Transverse colon (tissue), 4 donors: Measurements from ENCODE around the gene UNC13A. TPM values are rescaled to one million over a fixed set of nuclear protein-coding genes. Genes with fewer than 3 reads are reported as not detected.

ENCODE experiments used
- DNase-seq: peaks from one replicate; pipeline ENCODE4 v3.0.0-alpha.2; 2019
- H3K27ac ChIP-seq, 4 donors: fragments of 200-600 bp; sonication (generic); 2 replicates each; pipeline ENCODE4 v1.5.1; 2016 to 2018; ENCODE audit warnings: inconsistent platforms in 4 of 4
- H3K27me3 ChIP-seq: fragments of 200-600 bp; sonication (generic); 2 replicates; pipeline ENCODE4 v1.5.1; 2017; ENCODE audit warnings: inconsistent platforms
- H3K36me3 ChIP-seq, 4 donors: fragments of 200-600 bp; sonication (generic); 2 replicates each; pipeline ENCODE4 v1.5.1; 2017 to 2019; ENCODE audit warnings: inconsistent platforms in 4 of 4
- H3K4me1 ChIP-seq, 4 donors: fragments of 200-600 bp; sonication (generic); 2 replicates each; pipeline ENCODE4 v1.5.1; 2017 to 2020; ENCODE audit warnings: inconsistent platforms in 4 of 4
- H3K4me3 ChIP-seq, 4 donors: fragments of 200-600 bp; sonication (generic); 1 replicate in 1 of 4; 2 replicates in 3 of 4; pipeline versions ENCODE4 v1.5.1 to v1.6.1; 2017 to 2019; ENCODE audit warnings: inconsistent platforms in 4 of 4
- H3K9me3 ChIP-seq, 2 donors: fragments of 200-600 bp; sonication (generic); 2 replicates each; pipeline ENCODE4 v1.5.1; 2017 to 2019; ENCODE audit warnings: inconsistent platforms in 2 of 2
- CTCF ChIP-seq, 5 experiments: fragments of 200-600 bp in 3 of 5; fragments of 450-650 bp in 2 of 5; sonication (generic) in 3 of 5; IDR thresholded peaks; 1 replicate in 2 of 5; 2 replicates in 3 of 5; pipeline ENCODE4 v1.5.1; 2016 to 2017; ENCODE audit warnings: antibody characterized with exemption in 5 of 5, inconsistent platforms in 3 of 5, mild to moderate bottlenecking in 2 of 5, moderate library complexity in 1 of 5
- EP300 ChIP-seq: sonication (generic); formaldehyde crosslinking; IDR thresholded peaks from one replicate; pipeline ENCODE4 v1.6.1; 2017; ENCODE audit warnings: antibody characterized with exemption, low read depth
- POLR2A ChIP-seq: fragments of 450-650 bp; IDR thresholded peaks from one replicate; pipeline ENCODE4 v1.6.1; 2016; ENCODE audit warnings: antibody characterized with exemption, mild to moderate bottlenecking, moderate library complexity
- POLR2AphosphoS5 ChIP-seq, 3 donors: sonication (generic); formaldehyde crosslinking; IDR thresholded peaks; one replicate each; pipeline ENCODE4 v1.6.1; 2016; ENCODE audit warnings: antibody characterized with exemption in 3 of 3
- WGBS, 2 donors: methylation state at CpG; one replicate each; pipeline ENCODE4 v1.1.5; 2018; ENCODE audit warnings: low coverage in 1 of 2; 5-methylcytosine and 5-hydroxymethylcytosine counted together
- in situ Hi-C, 4 donors: fragments of 200-750 bp; cut with MboI; loops; one replicate each; pipeline versions ENCODE4 v1.15.0 to v1.15.1; 2017; ENCODE audit warnings: low sequenced_read_pairs in 3 of 4, low pct_ligation_motif_present in 1 of 4, low pct_unique_long_range_greater_than_20kb in 1 of 4
- intact Hi-C: fragments of 100-400 bp; cut with DNase I; formaldehyde crosslinking; loops from one replicate; pipeline ENCODE4 v1.15.1; 2023; ENCODE audit warnings: low total_unique reads
- total RNA-seq, 4 donors: library from RNA; depleted of rRNA; stranded (reverse); fragments of >200 nt; gene quantifications; one replicate each; pipeline ENCODE4 v1.1.0, GENCODE V29; 2016

Gene UNC13A
- total RNA-seq, 4 donors from 2014 or later = under 0.01 to 1.9 (median 0.30) TPM

- 80 to 100% methylated on average over 1 to 16 of the region's 16 CpGs for WGBS, 2 donors
Measured at GRCh38 chr19:17624314-17624991, 63.7 kb downstream of the UNC13A start.

DNA sequence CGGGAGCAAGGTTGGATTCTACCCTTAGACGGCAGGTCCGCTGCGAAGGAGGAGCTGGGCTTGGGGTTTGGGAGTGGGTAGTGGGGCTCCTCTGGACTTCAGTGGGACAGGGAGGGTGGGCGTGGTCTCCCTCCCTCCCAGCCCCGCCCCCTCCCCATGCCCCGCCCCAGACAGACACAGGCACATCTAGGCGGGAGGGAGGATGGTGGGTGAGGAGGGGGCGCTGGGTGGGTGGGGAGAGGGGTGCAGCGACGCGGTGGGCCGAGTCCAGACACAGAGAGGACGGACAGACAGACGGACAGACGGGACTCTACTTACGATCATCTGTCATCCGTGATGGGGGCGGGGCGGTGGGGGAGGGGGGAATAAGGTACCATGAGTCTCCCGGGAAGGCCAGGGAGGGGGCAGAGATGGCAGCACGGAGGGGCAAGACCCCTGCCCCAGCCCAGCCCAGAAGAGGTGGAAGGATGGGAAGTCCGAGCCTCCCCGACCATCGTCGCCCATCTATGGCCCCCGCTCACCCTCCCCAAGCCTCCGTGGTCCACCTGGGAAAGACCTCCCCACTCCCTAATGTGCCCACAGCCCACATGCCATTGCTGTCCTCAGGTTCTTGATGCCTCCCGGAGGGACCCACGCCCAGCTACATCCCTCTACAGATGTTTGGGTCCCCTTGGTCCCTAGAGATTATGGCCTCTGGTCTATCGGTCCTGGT lies 64.8 kb downstream of the UNC13A start:
- Histone ChIP-seq H3K4me1 (no peaks in the 10 kb centered on the region), H3K27ac (no peak overlapping the region), H3K9me3 (no peaks in the 10 kb centered on the region), H3K36me3 (no peaks in the 10 kb centered on the region), H3K27me3 (no peaks in the 10 kb centered on the region), H3K4me3 (no peak overlapping the region)
- intact Hi-C loops (no loop called here), in situ Hi-C loops (no loop called here)
- WGBS, 2 donors = 85% methylated on average over 27 of the region's 31 CpGs; no CpG with 5 or more reads in 1 of the 2 donors
- DNase-seq = no peak
- TF ChIP-seq CTCF (IDR thresholded peaks at IDR 0.05) (no peak), POLR2A (no peak), POLR2AphosphoS5 (IDR thresholded peaks at IDR 0.05) (no peak), EP300 (no peak)

More at GRCh38 chr19:17624314-17624991, 63.7 kb downstream of the UNC13A start:
- DNase-seq = no peak
- Histone ChIP-seq H3K4me3 (no peak overlapping the region), H3K27me3 (no peaks in the 10 kb centered on the region), H3K9me3 (no peaks in the 10 kb centered on the region), H3K36me3 (no peaks in the 10 kb centered on the region), H3K4me1 (no peaks in the 10 kb centered on the region), H3K27ac (no peak overlapping the region)
- in situ Hi-C loops = no loop called here
- intact Hi-C loops = no loop called here
- TF ChIP-seq POLR2A (no peak), POLR2AphosphoS5 (IDR thresholded peaks at IDR 0.05) (no peak), CTCF (IDR thresholded peaks at IDR 0.05) (no peak), EP300 (no peak)

- Histone ChIP-seq H3K27me3 (peaks cover 14% of the 10 kb centered on the region), H3K4me3 (no peak overlapping the region), H3K27ac (no peak overlapping the region), H3K36me3 (no peaks in the 10 kb centered on the region), H3K9me3 (no peaks in the 10 kb centered on the region), H3K4me1 (no peaks in the 10 kb centered on the region)
- in situ Hi-C loops (no loop called here), intact Hi-C loops (no loop called here)
- TF ChIP-seq EP300 (no peak), POLR2A (no peak), CTCF (IDR thresholded peaks at IDR 0.05) (no peak), POLR2AphosphoS5 (IDR thresholded peaks at IDR 0.05) (no peak)
- no peak for DNase-seq
- 50% methylated on average over 1 of the region's 1 CpG; no CpG with 5 or more reads in 1 of the 2 donors for WGBS, 2 donors
Measured at GRCh38 chr19:17620696-17621095, 67.5 kb downstream of the UNC13A start.

DNA sequence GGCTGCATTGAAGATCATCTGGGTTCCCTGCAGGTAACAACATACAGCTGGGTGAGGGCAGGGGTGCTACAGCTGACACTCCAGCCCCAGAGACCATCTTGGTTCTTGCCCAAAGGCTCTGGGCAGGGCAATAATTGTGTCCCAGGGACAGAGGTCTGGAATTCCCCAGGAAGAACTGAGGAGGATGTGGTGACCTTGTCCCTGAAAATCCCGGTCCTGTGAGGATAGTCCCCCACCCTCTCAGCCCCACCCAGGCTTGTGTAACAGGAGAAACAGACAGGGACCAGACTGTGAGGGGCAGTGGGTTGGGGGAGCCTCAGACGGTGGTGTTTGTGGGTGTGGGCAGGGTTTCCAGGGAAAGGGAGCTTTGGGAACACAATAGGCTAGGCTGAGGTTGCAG lies 69.2 kb downstream of the UNC13A start:
- no peak for DNase-seq
- no peak overlapping the region for H3K4me3 ChIP-seq
- 4% methylated on average over 2 of the region's 2 CpGs; no CpG with 5 or more reads in 1 of the 2 donors for WGBS, 2 donors
- H3K36me3 ChIP-seq = no peaks in the 10 kb centered on the region
- no peaks in the 10 kb centered on the region for H3K9me3 ChIP-seq
- no peak for TF ChIP-seq POLR2AphosphoS5 (IDR thresholded peaks at IDR 0.05)
- no peak for TF ChIP-seq CTCF (IDR thresholded peaks at IDR 0.05)
- TF ChIP-seq EP300 = no peak
- no peak for TF ChIP-seq POLR2A
- peaks cover 29% of the 10 kb centered on the region for H3K27me3 ChIP-seq
- H3K27ac ChIP-seq = no peak overlapping the region
- intact Hi-C loops = no loop called here
- in situ Hi-C loops = no loop called here
- no peaks in the 10 kb centered on the region for H3K4me1 ChIP-seq
